HepG2 (cell line): Measurements from ENCODE around the gene TRIM44. TPM values are rescaled to one million over a fixed set of nuclear protein-coding genes. Genes with fewer than 3 reads are reported as not detected.

Experiments used
- ATAC-seq: fragments of 200-7000 bp; cut with Tn5 transposase; 3 replicates; pipeline ENCODE4 v1.9.1; 2020; ENCODE audit warnings: mild to moderate bottlenecking, moderate library complexity
- BruUV-seq: library from RNA; stranded (reverse); fragments of 400-500 nt; replicated peaks from 2 replicates; lab custom pipeline; 2021; lab: Mats Ljungman, UMichigan
- CTCF ChIA-PET: fragments of 300-600 bp; formaldehyde crosslinking; extraction: SDS; loops from one replicate; lab custom pipeline; 2021; ENCODE audit warnings: low total read pairs, inconsistent platforms, low intra/inter-chr PET ratio; lab: Yijun Ruan, JAX
- POLR2A ChIA-PET: fragments of 350-600 bp; sonication (Branson Sonifier 250); formaldehyde crosslinking; loops from one replicate; lab custom pipeline; 2020; ENCODE audit warnings: antibody characterized with exemption, inconsistent platforms; lab: Yijun Ruan, JAX
- DNase-seq: peaks from one replicate; pipeline ENCODE4 v3.0.0-alpha.2; 2015; ENCODE audit warnings: low spot score
- FAIRE-seq: peaks from 3 replicates; lab custom pipeline; 2011; peaks lifted over from hg19 to GRCh38; lab: Jason Lieb, UNC
- H2AFZ ChIP-seq: one replicate; pipeline ENCODE4 v1.6.1; 2011; ENCODE audit warnings: low read length, inconsistent platforms
- H3K27ac ChIP-seq: fragments of 300-600 bp; 3 replicates; pipeline ENCODE4 v1.8.0; 2011; ENCODE audit warnings: mixed run types, mild to moderate bottlenecking, mixed read lengths, low read length, inconsistent platforms; ENCODE audit not compliant: insufficient read depth; ENCODE audit errors: extremely low read length
- H3K27me3 ChIP-seq, 2 experiments: fragments of 200-600 bp in 1 of 2; 2 replicates in 1 of 2; 3 replicates in 1 of 2; pipeline versions ENCODE4 v1.6.0 to v1.8.0; 2011; ENCODE audit warnings: low read length in 2 of 2, mild to moderate bottlenecking in 2 of 2, moderate library complexity in 2 of 2, inconsistent platforms in 1 of 2; ENCODE audit not compliant: insufficient read depth in 2 of 2, control insufficient read depth in 1 of 2
- H3K36me3 ChIP-seq, 2 experiments: fragments of 200-600 bp in 1 of 2; replicated peaks in 1 of 2; 2 replicates in 1 of 2; 3 replicates in 1 of 2; pipeline versions ENCODE4 v1.5.1 to v1.8.0; 2011; ENCODE audit warnings: low read length in 2 of 2, inconsistent platforms in 1 of 2; ENCODE audit not compliant: insufficient read depth in 2 of 2, control insufficient read depth in 1 of 2
- H3K4me1 ChIP-seq: 2 replicates; pipeline ENCODE4 v1.5.1; 2012; ENCODE audit warnings: low read length, inconsistent platforms; ENCODE audit not compliant: insufficient read depth
- H3K4me2 ChIP-seq: 2 replicates; pipeline ENCODE4 v1.6.0; 2011; ENCODE audit warnings: low read depth, low read length, inconsistent platforms
- H3K4me3 ChIP-seq, 3 experiments: fragments of 200-600 bp in 1 of 3; sonication (generic), shearing (Covaris generic) in 1 of 3; replicated peaks in 1 of 3; 2 replicates each; pipeline ENCODE4 v1.5.1; 2011 to 2016; ENCODE audit warnings: low read length in 3 of 3, inconsistent platforms in 2 of 3, low read depth in 2 of 3, mild to moderate bottlenecking in 2 of 3, control low read depth in 1 of 3, mixed read lengths in 1 of 3; ENCODE audit not compliant: insufficient read depth in 1 of 3
- H3K79me2 ChIP-seq: one replicate; pipeline ENCODE4 v1.6.1; 2011; ENCODE audit warnings: low read length, inconsistent platforms; ENCODE audit not compliant: insufficient read depth
- H3K9ac ChIP-seq: 2 replicates; pipeline ENCODE4 v1.6.0; 2011; ENCODE audit warnings: mild to moderate bottlenecking, low read depth, low read length, inconsistent platforms; ENCODE audit not compliant: insufficient read depth
- H3K9me3 ChIP-seq: 2 replicates; pipeline ENCODE4 v1.5.1; 2012; ENCODE audit warnings: mild to moderate bottlenecking, low read length
- H4K20me1 ChIP-seq: 2 replicates; pipeline ENCODE4 v1.6.0; 2011; ENCODE audit warnings: inconsistent platforms, mild to moderate bottlenecking, low read length, moderate library complexity; ENCODE audit not compliant: insufficient read depth
- GRHL1 ChIP-seq: sonication (generic); formaldehyde crosslinking; conservative IDR thresholded peaks from 2 replicates; pipeline ENCODE4 v1.8.0; 2022; ENCODE audit warnings: missing genetic modification reagents
- NPAS2 ChIP-seq: sonication (generic); formaldehyde crosslinking; IDR thresholded peaks from 2 replicates; pipeline ENCODE4 v1.8.0; 2022; ENCODE audit warnings: mild to moderate bottlenecking, missing genetic modification reagents, borderline replicate concordance
- PPARG ChIP-seq: conservative IDR thresholded peaks from 2 replicates; pipeline ENCODE4 v1.6.1; 2016; ENCODE audit warnings: missing biosample characterization, missing genetic modification reagents
- RELA ChIP-seq: sonication (generic); formaldehyde crosslinking; IDR thresholded peaks from 2 replicates; pipeline ENCODE4 v1.4.0; 2020; ENCODE audit warnings: missing genetic modification reagents
- RERE ChIP-seq: IDR thresholded peaks from 2 replicates; pipeline ENCODE4 v1.6.1; 2016; ENCODE audit warnings: low read depth, missing genetic modification reagents, missing compliant biosample characterization
- SOX13 ChIP-seq, 3 experiments: fragments of 450-650 bp in 1 of 3; sonication (generic) in 1 of 3; formaldehyde crosslinking in 1 of 3; IDR thresholded peaks in 2 of 3; conservative IDR thresholded peaks in 1 of 3; 2 replicates each; pipeline versions ENCODE4 v1.5.0 to v1.6.1; 2016 to 2020; ENCODE audit warnings: antibody characterized with exemption in 1 of 3, mild to moderate bottlenecking in 1 of 3, missing compliant biosample characterization in 1 of 3, missing genetic modification reagents in 1 of 3, moderate library complexity in 1 of 3
- SRY ChIP-seq: sonication (generic); formaldehyde crosslinking; IDR thresholded peaks from 2 replicates; pipeline ENCODE4 v1.8.0; 2022; ENCODE audit warnings: mild to moderate bottlenecking, missing genetic modification reagents
- TCF7L2 ChIP-seq: IDR thresholded peaks from 2 replicates; pipeline ENCODE4 v1.6.1; 2011; ENCODE audit warnings: mild to moderate bottlenecking, low read depth, low read length, moderate library complexity
- TOPORS ChIP-seq: sonication (generic); formaldehyde crosslinking; IDR thresholded peaks from 2 replicates; pipeline ENCODE4 v1.8.0; 2023; ENCODE audit warnings: mild to moderate bottlenecking, missing genetic modification reagents
- ZNF180 ChIP-seq: sonication (generic); formaldehyde crosslinking; IDR thresholded peaks from 2 replicates; pipeline ENCODE4 v1.4.0; 2020; ENCODE audit warnings: low read depth, missing genetic modification reagents, borderline replicate concordance
- ZNF263 ChIP-seq: sonication (generic); formaldehyde crosslinking; IDR thresholded peaks from 2 replicates; pipeline ENCODE4 v1.4.0; 2020; ENCODE audit warnings: missing genetic modification reagents
- ZNF275 ChIP-seq: sonication (generic); formaldehyde crosslinking; IDR thresholded peaks from 2 replicates; pipeline ENCODE4 v1.8.0; 2022; ENCODE audit warnings: missing genetic modification reagents, mild to moderate bottlenecking, inconsistent platforms, borderline replicate concordance
- ZNF431 ChIP-seq: sonication (generic); formaldehyde crosslinking; IDR thresholded peaks from 2 replicates; pipeline ENCODE4 v1.9.0; 2022; ENCODE audit warnings: missing genetic modification reagents, low read depth, mild to moderate bottlenecking, borderline replicate concordance
- ZNF790 ChIP-seq: sonication (generic); formaldehyde crosslinking; IDR thresholded peaks from 2 replicates; pipeline ENCODE4 v1.8.0; 2022; ENCODE audit warnings: missing genetic modification reagents, mild to moderate bottlenecking, borderline replicate concordance
- WGBS: methylation state at CpG from one replicate; pipeline ENCODE4 v1.1.6; 2017; ENCODE audit warnings: low lambda C conversion rate; 5-methylcytosine and 5-hydroxymethylcytosine counted together
- in situ Hi-C: cut with HindIII; loops from 2 replicates; pipeline ENCODE4 v1.10.0; 2017; ENCODE audit warnings: low pct_unique_long_range_greater_than_20kb; ENCODE audit not compliant: extremely low pct_ligation_motif_present
- intact Hi-C: fragments of 100-400 bp; cut with micrococcal nuclease; formaldehyde crosslinking; loops from one replicate; pipeline ENCODE4 v1.10.0; 2022; ENCODE audit not compliant: unreplicated experiment
- polyA plus RNA-seq, 8 experiments: library from polyadenylated mRNA; depleted of rRNA in 3 of 8; stranded (reverse) in 7 of 8; unstranded in 1 of 8; fragments of >200 nt; fragmentation: Illumina TruSeq in 4 of 8; extraction: Trizol in 4 of 8; gene quantifications; 2 replicates each; pipeline versions ENCODE4 v1.2.1 to v1.2.3, GENCODE V29; 2011 to 2016; ENCODE audit warnings: low read depth in 4 of 8, missing spikeins in 1 of 8, mixed read lengths in 1 of 8; ENCODE audit not compliant: insufficient read depth in 1 of 8
- total RNA-seq, 5 experiments: library from RNA; depleted of rRNA; stranded (reverse); fragments of >200 nt; fragmentation: Illumina TruSeq; extraction: Trizol; gene quantifications; 2 replicates each; pipeline ENCODE4 v1.2.3, GENCODE V29; 2016; ENCODE audit warnings: low read depth in 1 of 5

TRIM44 gene
- total and polyA plus RNA-seq, 2 of the 13 experiments (the other 11 are each of a cell fraction or from before 2014, with no cell fraction given): 22.7 to 50.3 TPM

GRCh38 chr11:35623621-35624168 lies 38.9 kb upstream of the TRIM44 start (continued):
- TF ChIP-seq ZNF431 (no peak), PPARG (CRISPR knock-in tag) (no peak), SRY (CRISPR knock-in tag) (no peak), ZNF180 (CRISPR knock-in tag) (no peak), RERE (CRISPR knock-in tag) (no peak), ZNF790 (no peak)

- Histone ChIP-seq H3K4me2 (no peak overlapping the region), H3K79me2 (no peaks in the 10 kb centered on the region), H3K4me3 (no peak overlapping the region), H3K27ac (no peak overlapping the region), H3K9ac (no peak overlapping the region), H3K27me3 (peaks cover 0 to 20% of the 10 kb centered on the region in 2 experiments; a peak in 2 of 5 replicates), H4K20me1 (no peaks in the 10 kb centered on the region), H3K4me1 (peaks cover 2% of the 10 kb centered on the region; the same call in 1 of the 2 replicates), H3K9me3 (no peaks in the 10 kb centered on the region), H2AFZ (no peak overlapping the region), H3K36me3 (no peaks in the 10 kb centered on the region)
- FAIRE-seq: no peak
- BruUV-seq: no TSS peak
- ChIA-PET POLR2A (interaction anchor here (0.7 kb wide), 1 partner anchor 220 kb away, joined by 3 read pairs; no protein-coding TSS in a partner anchor), CTCF (no interaction called here)
- in situ Hi-C loops: loop anchor here (25.0 kb wide), 1 partner anchor 863 kb away; no protein-coding TSS in a partner anchor
- no peak for ATAC-seq
- 48% methylated on average over 2 of the region's 2 CpGs for WGBS
- DNase-seq: no peak
- intact Hi-C loops: no loop called here
- TF ChIP-seq ZNF263 (CRISPR knock-in tag) (no peak), SOX13 (IDR thresholded peaks at IDR 0.05) (no peak), SOX13 (CRISPR knock-in tag; conservative IDR thresholded peaks at IDR 0.05 in 1 of 2, IDR thresholded peaks at IDR 0.05 in 1 of 2) (no peak), GRHL1 (CRISPR knock-in tag) (no peak), NPAS2 (CRISPR knock-in tag) (no peak), ZNF431 (no peak), RELA (CRISPR knock-in tag) (no peak), TCF7L2 (no peak), TOPORS (CRISPR knock-in tag) (no peak), ZNF275 (no peak)
Measured at GRCh38 chr11:35624316-35624715, 38.3 kb upstream of the TRIM44 start.
